ENCODE results near the gene CHRND. TPM values are rescaled to one million over a fixed set of nuclear protein-coding genes. Genes with fewer than 3 reads are reported as not detected.

Gene CHRND
- total RNA-seq, 1 experiment from 2014 or later: not detected

- CTCF ChIA-PET: interaction anchor here (0.6 to 6.9 kb wide), 6 partner anchors 10 to 143 kb away, joined by 3 to 73 read pairs (median 3); partner anchors contain the start of genes CHRNG, ECEL1 and PRSS56
- no peak overlapping the region for H3K27ac Mint-ChIP-seq
- peaks cover 15% of the 10 kb centered on the region for H3K4me1 Mint-ChIP-seq
- peaks cover 37% of the 10 kb centered on the region for H3K27me3 Mint-ChIP-seq (ENCODE audit: low read depth)
- TF ChIP-seq ZNF317 (CRISPR knock-in tag; IDR thresholded peaks at IDR 0.05; ENCODE audit: borderline replicate concordance, low read depth): no peak
- no peak for TF ChIP-seq PRDM15 (CRISPR knock-in tag; IDR thresholded peaks at IDR 0.05)
- no peak for TF ChIP-seq MXD4 (CRISPR knock-in tag; IDR thresholded peaks at IDR 0.05; ENCODE audit: borderline replicate concordance)
- TF ChIP-seq TP53 (CRISPR knock-in tag; IDR thresholded peaks at IDR 0.05): no peak
- TF ChIP-seq ZNF232 (CRISPR knock-in tag; IDR thresholded peaks at IDR 0.05): no peak
- no peak for TF ChIP-seq PRRX2 (CRISPR knock-in tag; IDR thresholded peaks at IDR 0.05)
- TF ChIP-seq ZNF121 (CRISPR knock-in tag; IDR thresholded peaks at IDR 0.05): 0 out of 2 replicates have a peak, but pooled peaks have one; percentile 49
- TF ChIP-seq JAZF1 (CRISPR knock-in tag; IDR thresholded peaks at IDR 0.05): no peak
- no peak for TF ChIP-seq ZNF512 (CRISPR knock-in tag; IDR thresholded peaks at IDR 0.05; ENCODE audit: borderline replicate concordance)
- TF ChIP-seq IRF2 (CRISPR knock-in tag; IDR thresholded peaks at IDR 0.05; ENCODE audit: borderline replicate concordance, low read depth): no peak
- TF ChIP-seq NR2C2 (CRISPR knock-in tag; IDR thresholded peaks at IDR 0.05): no peak
- no peak for TF ChIP-seq NFATC4 (CRISPR knock-in tag; IDR thresholded peaks at IDR 0.05)
- TF ChIP-seq RELA (CRISPR knock-in tag; IDR thresholded peaks at IDR 0.05; ENCODE audit: borderline replicate concordance): no peak
- TF ChIP-seq CTCF (IDR thresholded peaks at IDR 0.05): peak; percentile 25; the same call in 1 of the 2 replicates
- TF ChIP-seq, protein P1, sequence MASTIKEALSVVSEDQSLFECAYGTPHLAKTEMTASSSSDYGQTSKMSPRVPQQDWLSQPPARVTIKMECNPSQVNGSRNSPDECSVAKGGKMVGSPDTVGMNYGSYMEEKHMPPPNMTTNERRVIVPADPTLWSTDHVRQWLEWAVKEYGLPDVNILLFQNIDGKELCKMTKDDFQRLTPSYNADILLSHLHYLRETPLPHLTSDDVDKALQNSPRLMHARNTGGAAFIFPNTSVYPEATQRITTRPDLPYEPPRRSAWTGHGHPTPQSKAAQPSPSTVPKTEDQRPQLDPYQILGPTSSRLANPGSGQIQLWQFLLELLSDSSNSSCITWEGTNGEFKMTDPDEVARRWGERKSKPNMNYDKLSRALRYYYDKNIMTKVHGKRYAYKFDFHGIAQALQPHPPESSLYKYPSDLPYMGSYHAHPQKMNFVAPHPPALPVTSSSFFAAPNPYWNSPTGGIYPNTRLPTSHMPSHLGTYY (CRISPR knock-in tag; IDR thresholded peaks at IDR 0.05): no peak
- no peak for TF ChIP-seq ZNF532 (CRISPR knock-in tag; IDR thresholded peaks at IDR 0.05; ENCODE audit: borderline replicate concordance)
- no peak for TF ChIP-seq ZBTB43 (CRISPR knock-in tag; IDR thresholded peaks at IDR 0.05)
- ATAC-seq (peak; percentile 51), DNase-seq (ENCODE audit: low spot score) (peak; percentile 53)
- POLR2A ChIA-PET: no interaction called here
- H3K36me3 Mint-ChIP-seq: no peaks in the 10 kb centered on the region
- no peaks in the 10 kb centered on the region for H3K9me3 Mint-ChIP-seq
- H3K4me3 Mint-ChIP-seq: no peak overlapping the region
Measured at GRCh38 chr2:232508251-232508650, 17.7 kb upstream of the CHRND start.
